PFSK-1 (cell line): ENCODE measurements around the gene FIG4.

Experiments used
- FOXP2 ChIP-seq: optimal IDR thresholded peaks from 2 replicates; pipeline ENCODE3; 2011; ENCODE audit warnings: borderline replicate concordance, control low read depth, inconsistent platforms; ENCODE audit not compliant: insufficient read depth; ENCODE audit errors: extremely low read length, extremely low read depth
- POLR2AphosphoS5 ChIP-seq: IDR thresholded peaks from 2 replicates; pipeline ENCODE4 v1.6.1; 2012; ENCODE audit warnings: low read depth, mild to moderate bottlenecking, control low read depth, low read length, moderate library complexity
- SIN3A ChIP-seq: IDR thresholded peaks from 2 replicates; pipeline ENCODE4 v1.6.1; 2012; ENCODE audit warnings: mild to moderate bottlenecking, low read length, moderate library complexity, borderline replicate concordance; ENCODE audit not compliant: insufficient read depth
- TAF1 ChIP-seq: IDR thresholded peaks from 2 replicates; pipeline ENCODE4 v1.6.1; 2012; ENCODE audit warnings: low read length, control low read depth, borderline replicate concordance; ENCODE audit not compliant: insufficient read depth
- TF ChIP-seq, protein P1 (sequence below), 2 experiments: IDR thresholded peaks; 2 replicates each; pipeline versions ENCODE4 v1.6.1 to v1.8.0; 2011 to 2012; ENCODE audit warnings: low read depth in 2 of 2, low read length in 2 of 2, control low read depth in 1 of 2, inconsistent platforms in 1 of 2, mild to moderate bottlenecking in 1 of 2, moderate library complexity in 1 of 2; ENCODE audit not compliant: insufficient read depth in 1 of 2

FIG4 gene

DNA sequence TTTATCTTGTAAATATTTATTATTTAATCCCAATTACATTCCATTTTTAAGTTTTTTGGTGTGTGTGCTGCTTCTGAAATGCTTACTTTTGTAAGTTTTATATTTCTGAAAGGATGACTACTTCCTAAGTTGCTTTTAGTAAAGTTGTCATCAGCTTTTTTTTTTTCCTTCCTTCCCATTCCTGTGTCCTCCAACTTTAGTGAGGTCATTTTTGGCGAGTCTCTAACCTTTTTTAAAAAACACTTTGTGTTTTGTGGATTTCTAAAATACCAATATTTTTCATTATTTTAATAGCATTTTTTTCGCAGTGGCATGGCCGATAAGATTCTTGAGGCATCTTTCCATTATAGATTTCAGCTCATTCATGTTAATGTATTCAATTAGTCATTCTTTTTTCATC lies 30.9 kb downstream of the FIG4 start:
- TF ChIP-seq POLR2AphosphoS5 (no peak), SIN3A (no peak), TAF1 (no peak), FOXP2 (no peak)
- TF ChIP-seq, protein P1, sequence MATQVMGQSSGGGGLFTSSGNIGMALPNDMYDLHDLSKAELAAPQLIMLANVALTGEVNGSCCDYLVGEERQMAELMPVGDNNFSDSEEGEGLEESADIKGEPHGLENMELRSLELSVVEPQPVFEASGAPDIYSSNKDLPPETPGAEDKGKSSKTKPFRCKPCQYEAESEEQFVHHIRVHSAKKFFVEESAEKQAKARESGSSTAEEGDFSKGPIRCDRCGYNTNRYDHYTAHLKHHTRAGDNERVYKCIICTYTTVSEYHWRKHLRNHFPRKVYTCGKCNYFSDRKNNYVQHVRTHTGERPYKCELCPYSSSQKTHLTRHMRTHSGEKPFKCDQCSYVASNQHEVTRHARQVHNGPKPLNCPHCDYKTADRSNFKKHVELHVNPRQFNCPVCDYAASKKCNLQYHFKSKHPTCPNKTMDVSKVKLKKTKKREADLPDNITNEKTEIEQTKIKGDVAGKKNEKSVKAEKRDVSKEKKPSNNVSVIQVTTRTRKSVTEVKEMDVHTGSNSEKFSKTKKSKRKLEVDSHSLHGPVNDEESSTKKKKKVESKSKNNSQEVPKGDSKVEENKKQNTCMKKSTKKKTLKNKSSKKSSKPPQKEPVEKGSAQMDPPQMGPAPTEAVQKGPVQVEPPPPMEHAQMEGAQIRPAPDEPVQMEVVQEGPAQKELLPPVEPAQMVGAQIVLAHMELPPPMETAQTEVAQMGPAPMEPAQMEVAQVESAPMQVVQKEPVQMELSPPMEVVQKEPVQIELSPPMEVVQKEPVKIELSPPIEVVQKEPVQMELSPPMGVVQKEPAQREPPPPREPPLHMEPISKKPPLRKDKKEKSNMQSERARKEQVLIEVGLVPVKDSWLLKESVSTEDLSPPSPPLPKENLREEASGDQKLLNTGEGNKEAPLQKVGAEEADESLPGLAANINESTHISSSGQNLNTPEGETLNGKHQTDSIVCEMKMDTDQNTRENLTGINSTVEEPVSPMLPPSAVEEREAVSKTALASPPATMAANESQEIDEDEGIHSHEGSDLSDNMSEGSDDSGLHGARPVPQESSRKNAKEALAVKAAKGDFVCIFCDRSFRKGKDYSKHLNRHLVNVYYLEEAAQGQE (IDR thresholded peaks at IDR 0.05; ENCODE audit: insufficient read depth in 1 of 2, low read depth in 2 of 2, low read length in 2 of 2): no peak

DNA sequence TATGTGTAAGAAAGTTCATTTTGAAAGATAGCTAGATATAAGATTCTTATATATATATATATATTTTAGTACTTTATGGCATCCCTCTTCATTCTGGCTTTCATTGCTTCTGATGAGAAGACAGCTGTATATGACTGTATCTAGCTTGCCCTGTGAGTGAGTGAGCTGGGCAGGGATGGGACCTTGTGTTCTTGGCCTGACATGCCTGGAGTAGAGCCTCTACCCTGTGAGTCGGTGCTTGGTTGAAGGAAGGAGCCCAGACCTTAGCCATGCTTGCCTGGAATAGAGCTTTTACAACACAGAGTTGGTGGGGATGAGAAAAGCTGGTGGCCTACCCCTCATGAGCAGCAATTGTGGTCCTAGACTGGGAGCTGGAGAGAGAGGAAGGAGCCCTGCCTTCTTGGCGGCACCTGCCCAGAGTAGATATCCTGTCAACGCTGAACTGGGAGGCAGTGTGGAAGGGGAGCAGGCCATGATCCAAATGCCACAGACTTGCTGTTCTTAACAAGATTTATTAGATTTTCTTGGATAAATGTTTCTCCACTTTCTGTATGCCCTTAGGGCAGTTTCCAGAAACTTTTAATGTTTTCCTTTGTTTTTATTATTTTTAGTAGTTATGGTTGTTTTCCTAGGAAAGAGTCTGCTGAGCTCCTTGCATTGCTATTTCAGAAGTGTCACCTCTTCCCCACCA lies 31.6 kb downstream of the FIG4 start:
- TF ChIP-seq SIN3A: no peak

DNA sequence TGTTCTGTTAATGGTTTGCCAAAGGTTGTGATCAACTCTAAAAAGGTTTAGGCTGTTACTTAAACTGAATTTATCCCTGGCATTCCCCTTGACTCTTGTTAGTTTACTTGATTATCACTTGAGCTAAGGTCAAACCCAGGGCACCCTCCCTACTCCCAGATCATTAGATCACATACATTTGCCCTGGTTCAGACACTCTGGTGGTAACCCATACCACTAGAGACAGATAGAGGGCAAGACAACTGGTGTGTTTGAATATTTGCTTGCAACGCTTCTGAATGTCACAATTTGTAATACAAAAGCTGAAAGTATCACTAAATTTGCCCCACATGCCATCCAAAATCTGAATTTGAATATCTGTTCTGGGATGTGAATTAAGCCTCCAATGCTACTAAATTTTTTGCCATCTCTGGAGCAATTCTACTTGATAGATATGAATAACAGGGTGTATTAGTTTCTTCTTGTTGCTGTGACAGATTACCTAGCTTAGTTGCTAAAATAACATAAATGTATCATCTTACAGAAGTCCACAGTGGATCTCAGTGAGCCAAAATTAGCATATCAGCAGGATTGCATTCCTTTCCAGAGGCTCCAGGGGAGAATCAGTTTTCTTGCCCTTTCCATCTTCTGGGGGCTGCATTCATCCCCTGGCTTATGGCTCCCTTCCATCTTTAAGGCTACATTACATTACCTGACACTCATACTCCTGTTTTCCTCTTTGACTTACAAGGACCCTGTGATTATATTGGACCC lies 45.4 kb downstream of the FIG4 start:
- TF ChIP-seq, protein P1 (IDR thresholded peaks at IDR 0.05; ENCODE audit: insufficient read depth in 1 of 2, low read depth in 2 of 2, low read length in 2 of 2): no peak
- no peak for TF ChIP-seq FOXP2
- no peak for TF ChIP-seq TAF1
- TF ChIP-seq POLR2AphosphoS5: no peak
- no peak for TF ChIP-seq SIN3A

DNA sequence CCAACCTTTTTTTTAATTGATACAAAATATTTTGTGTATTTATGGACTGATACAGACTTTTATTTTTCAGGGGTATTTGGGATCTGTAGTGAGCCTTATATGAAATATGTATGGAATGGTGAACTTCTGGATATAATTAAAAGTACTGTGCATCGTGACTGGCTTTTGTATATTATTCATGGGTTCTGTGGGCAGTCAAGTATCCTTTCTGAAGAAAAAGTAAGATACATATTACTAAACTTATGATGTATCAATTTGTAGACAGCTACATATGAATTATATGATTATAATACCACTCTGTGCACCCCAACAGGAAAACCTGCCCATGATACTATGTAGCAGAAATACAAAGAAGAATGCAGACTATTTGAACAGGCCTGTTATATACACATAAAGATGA lies 47.2 kb downstream of the FIG4 start:
- TF ChIP-seq POLR2AphosphoS5: no peak
- no peak for TF ChIP-seq FOXP2
- no peak for TF ChIP-seq SIN3A
- TF ChIP-seq TAF1: no peak
- TF ChIP-seq, protein P1 (IDR thresholded peaks at IDR 0.05; ENCODE audit: insufficient read depth in 1 of 2, low read depth in 2 of 2, low read length in 2 of 2): no peak

DNA sequence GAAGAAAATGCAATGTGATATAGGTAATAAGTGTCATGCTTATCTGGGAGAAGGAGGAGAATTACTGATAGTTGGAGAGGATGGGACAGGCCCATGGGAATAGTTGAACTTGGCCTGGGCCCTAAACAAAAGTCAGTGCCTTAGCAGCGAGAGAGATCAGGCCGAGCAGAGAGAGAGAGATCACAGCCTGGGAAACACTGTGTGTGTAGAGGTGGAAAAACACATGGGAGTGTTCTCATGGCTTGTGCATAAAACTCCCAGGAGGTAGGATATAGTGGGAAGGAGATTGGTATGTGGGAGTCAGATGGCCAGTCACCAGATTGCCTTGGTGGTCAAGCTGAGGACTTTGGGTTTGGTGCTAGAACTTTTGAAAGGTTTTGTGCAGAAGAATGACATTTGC lies 47.6 kb downstream of the FIG4 start:
- TF ChIP-seq FOXP2: no peak
- no peak for TF ChIP-seq POLR2AphosphoS5
- no peak for TF ChIP-seq TAF1
- no peak for TF ChIP-seq SIN3A

DNA sequence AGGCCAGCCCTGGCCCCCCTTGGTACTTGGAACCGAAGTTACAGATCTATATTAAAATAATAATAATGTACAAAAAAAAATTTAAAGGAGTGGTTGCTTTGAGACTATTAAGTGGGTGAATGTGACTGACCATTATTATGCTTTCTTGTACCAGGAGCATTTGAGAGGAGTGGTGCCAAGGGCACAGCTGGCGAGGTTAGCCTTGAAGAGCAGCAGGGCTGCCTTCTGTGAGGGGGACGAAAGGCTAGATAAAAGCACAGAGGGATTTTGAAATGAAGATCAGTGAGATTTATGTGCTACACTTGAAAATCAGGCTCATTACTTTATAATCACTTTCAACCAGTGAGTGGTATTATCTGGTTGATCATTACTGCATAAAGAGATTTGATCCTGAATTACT lies 48.6 kb downstream of the FIG4 start:
- TF ChIP-seq, protein P1 (IDR thresholded peaks at IDR 0.05; ENCODE audit: insufficient read depth in 1 of 2, low read depth in 2 of 2, low read length in 2 of 2): no peak
